GM12892 (cell line): ENCODE results near the gene IQCE.

Experiments used
- POLR2A ChIP-seq: IDR thresholded peaks from 2 replicates; pipeline ENCODE4 v1.6.1; 2011; ENCODE audit warnings: low read depth, low read length, control low read depth
- TAF1 ChIP-seq: IDR thresholded peaks from 2 replicates; pipeline ENCODE4 v1.6.1; 2011; ENCODE audit warnings: low read depth, mild to moderate bottlenecking, control low read depth, low read length, borderline replicate concordance

GRCh38 chr7:2517026-2517425 is 41.8 kb upstream of the IQCE start:
- TF ChIP-seq TAF1 (no peak), POLR2A (no peak)
